GM18867 (cell line): Measurements from ENCODE around the gene EWSR1.
"Not testable (repeated sequence)": the region's sequence is repeated elsewhere in the genome, so short reads cannot be mapped to it uniquely, and the experiment has no call there.

Source experiments
- ATAC-seq: cut with Tn5 transposase; IDR thresholded peaks from one replicate; pipeline ENCODE4 v1.9.1; 2021; ENCODE audit warnings: mild to moderate bottlenecking, moderate library complexity; ENCODE audit not compliant: unreplicated experiment

Gene EWSR1

DNA sequence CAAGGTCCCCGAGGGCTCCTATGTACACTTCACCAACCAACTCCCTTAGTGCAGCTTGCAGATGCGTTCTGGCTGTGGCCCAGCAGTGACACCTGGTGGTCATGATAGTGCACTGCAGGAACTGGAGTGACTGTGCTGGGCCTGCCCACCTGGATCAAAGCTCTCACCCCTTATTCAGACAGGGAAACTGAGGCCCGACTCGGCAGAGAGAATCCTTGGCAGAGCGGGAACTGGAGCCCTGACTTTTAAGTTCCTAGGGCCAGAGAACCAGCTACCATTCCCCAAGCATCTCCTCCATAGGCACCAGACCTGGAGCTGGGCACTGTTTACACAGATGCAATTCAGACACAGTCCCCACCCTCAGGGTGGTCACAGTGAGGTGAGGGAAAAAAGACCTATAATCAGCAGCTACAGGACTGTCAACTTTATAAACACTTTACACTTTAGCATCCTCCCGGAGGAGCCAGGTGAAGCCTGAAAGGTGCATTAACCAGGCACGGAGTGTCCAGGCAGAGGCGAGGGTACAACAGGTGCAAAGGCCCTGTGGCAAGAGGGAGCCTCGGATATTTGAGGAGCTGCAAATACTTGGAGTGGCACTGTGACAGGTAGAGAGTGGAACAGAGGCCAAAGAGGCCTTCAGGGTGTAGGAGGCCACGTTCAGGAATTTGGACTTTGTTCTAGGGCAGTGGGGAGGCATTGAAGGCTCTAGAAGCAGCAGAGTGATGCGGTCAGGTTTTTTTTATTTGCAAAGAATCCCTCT lies 22.3 kb upstream of the EWSR1 start:
- ATAC-seq, result no peak

GRCh38 chr22:29247891-29248290 lies 20.2 kb upstream of the EWSR1 start:
- ATAC-seq, result not testable (repeated sequence)

DNA sequence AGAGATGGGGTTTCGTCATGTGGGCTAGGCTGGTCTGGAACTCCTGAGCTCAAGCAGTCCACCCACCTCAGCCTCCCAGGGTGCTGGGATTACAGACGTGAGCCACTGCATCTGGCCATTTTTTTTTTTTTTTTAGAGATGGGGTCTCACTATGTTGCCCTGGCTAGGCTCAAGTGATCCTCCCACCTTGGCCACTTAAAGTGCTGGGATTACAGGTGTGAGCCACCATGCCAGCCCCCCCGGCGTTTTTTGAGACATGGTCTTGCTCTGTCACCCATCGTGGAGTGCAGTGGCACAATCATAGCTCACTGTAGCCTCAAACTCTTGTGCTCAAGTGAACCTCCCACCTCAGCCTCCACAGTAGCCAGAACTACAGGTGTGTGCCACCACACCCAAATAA lies 16.8 kb upstream of the EWSR1 start:
- ATAC-seq, result no peak

DNA sequence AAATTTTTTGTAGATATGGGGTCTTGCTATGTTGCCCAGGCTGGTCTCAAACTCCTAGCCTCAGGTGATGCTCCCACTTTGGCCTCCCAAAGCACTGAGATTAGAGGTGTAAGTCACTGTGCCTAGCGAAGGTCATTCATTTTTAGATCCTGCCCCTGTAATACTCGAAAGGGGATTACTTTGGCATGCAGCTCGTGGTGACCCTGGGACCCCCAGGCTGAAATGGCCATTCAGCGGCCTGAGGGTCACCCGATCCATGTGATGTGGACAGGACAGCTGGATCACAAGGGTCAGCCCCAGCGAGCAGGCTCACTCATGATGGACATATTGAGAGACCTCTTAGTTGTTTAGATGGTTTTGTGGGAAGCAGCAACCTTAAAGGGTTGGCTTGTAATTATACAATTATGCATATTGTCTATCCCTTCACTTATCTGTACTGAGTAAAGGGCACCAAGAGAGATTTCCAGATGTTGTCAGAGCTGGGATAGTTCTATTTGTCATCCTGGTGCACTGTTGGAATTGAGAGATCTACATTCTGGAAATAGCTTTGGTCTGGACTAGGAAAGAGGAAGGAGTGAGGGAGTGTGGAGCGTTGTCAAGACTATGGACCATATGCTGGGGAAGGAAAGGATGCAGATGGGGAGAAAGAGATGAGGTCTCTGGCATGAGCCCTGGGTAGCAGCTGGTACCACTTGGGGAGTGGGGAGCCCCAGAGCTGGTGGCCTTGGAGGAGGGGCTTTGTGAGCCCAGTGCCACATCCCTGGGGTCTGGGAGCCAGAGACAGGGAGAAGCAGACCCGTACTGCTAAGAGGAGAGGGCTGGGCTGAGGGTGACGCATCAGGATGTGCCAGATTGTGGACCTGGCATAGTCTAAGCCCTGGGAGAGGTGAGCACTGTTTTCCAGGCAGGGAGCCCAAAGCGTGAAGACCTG lies 15.8 kb upstream of the EWSR1 start:
- no peak for ATAC-seq

DNA sequence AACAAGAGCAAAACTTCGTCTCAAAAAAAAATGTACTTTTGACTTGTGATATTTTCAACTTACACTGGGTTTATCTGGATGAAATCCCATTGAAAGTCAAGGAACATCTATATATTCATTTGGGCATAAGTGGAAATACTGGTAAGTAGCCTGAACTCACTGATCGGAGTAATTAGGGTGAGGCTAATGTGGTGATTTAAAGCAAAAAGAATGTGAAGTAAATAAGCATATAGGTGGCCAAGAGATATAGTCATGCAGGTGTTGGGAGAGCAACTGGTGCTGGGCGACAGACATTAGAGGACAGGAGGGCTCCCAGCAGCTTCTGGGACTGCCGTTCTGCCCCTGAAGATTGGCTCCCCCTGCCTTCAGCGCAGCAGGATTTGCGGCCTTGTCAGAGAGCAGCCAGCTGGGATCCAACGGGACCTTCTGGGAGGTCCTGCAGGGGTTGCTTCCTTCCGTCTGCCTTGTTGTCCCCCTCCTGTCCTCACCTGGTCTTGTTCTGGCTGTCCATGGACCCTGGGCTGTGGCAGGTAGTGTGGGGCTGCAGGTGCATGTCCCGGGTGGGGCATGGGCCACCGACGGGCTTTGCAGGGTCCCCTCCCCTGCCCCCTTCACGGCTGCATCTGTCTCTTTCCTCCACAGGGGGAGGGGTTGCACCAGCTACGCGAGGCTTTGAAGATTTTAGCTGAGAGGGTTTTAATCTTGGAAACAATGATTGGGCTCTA lies 14.3 kb upstream of the EWSR1 start:
- no peak for ATAC-seq

- no peak for ATAC-seq
Observed at GRCh38 chr22:29254286-29254660, 13.8 kb upstream of the EWSR1 start.

- ATAC-seq, result no peak
Observed at GRCh38 chr22:29255064-29255621, 12.9 kb upstream of the EWSR1 start.

GRCh38 chr22:29256606-29257325 lies 11.3 kb upstream of the EWSR1 start:
- no peak for ATAC-seq

DNA sequence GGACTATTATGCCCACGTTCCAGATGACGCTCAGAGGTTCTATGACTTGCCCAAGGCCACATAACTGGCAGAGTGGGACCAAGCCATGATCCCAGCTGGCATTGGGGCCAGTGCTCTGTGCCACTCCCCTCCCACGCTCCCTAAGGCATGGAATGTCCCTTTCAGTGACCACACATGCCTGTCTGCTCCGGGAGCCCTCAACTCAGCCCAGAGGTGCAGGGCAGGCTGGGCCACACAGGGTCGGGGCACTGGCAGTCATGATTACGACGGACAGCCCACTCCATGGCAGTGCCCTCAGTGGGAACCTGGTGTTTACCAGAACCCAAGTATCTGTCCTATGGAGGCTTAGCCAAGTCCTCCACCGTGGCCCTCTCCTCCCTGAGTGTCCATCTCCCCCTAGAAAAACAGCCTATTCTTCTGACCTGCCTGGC lies 10.3 kb upstream of the EWSR1 start:
- ATAC-seq, result no peak

DNA sequence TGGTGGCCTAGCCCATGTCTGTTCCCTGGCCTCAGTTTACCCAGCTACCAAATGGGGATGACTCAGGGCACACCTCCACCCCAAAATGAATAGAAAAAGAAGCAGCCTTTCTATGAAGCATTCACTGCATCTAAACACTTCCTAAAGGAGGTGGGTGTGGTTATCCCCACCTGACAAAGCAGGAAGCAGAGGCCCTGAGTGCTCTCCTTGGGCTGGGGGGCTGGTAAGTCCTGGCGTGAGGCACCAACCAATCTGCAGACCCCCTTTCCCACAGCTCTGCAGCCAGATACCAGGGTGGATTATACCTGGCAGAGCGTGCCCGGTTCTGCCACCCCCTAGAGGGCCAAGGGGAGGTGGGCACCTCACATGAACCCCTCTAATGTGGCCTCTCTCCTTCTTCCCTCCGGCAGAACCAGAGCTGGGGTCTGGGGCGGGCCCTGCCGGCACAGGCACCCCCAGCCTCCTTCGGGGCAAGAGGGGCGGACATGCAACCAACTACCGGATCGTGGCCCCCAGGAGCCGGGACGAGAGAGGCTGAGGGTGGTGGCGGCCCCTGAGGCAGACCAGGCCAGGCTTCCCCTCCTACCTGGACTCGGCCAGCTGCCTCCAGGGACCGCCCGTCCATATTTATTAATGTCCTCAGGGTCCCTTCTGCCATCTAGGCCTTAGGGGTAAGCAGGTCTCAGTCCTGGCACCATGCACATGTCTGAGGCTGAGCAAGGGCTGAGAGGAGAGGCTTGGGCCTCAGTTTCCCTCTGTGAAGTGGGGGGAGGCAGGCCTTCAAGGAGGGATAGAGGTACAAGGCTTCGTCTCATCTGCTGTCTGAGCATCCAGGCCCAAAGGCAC lies 9.4 kb upstream of the EWSR1 start:
- ATAC-seq, result no peak

DNA sequence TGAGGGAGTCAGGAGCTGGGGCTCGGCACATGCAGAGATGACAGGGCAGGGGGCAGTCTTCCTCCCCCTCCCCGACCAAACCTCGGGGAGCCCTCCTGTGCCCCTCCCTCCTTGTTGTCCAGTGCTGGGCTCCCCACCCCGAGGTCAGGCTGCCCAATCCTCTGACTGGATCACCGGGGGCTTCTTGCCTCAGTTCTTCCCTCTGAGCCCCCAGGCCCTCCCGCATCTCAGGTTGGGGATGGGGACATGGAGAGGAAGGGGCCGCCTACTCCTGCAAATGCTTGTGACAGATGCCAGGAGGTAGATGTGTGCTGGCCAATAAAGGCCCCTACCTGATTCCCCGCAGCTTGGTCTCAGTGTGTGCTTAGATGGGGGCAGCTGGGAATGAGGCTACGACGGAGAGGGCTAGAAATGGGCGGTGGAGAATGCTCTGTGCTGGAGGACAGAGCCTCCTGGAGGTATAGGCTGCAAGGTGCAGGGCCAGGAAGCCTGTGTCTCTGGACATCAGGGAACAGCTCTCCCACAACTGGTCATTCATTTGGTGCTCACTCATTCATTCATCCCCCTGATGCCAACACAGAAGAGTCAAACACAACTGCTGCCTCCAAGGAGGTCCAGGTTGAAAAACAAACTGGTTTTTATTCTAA lies 8.7 kb upstream of the EWSR1 start:
- ATAC-seq, result no peak

DNA sequence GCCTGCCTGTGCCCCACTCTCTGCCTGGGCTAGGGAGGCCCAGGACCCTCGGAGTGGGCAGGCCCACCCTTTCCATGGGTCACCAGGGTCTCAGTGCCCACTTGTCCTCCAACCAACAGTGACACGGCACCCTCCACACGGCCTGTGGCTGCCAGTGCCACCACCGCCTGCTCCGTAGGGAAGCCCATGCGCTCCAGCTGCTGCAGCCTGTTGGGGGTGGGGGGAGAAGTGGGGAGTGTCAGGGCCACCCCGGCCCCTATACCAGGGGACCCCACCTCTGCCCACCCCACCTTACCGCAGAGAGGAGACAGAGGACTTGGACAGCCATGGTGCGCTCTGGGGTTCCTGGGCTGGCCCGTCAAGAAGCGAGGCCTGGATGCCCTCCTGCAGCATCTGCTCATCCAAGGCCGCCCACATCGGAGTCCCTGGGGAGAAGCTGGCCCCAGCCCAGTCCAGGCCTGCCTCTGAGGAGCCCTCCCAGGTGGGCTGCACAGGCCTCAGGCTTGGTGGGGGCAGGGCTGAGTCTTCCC lies 8.0 kb upstream of the EWSR1 start:
- ATAC-seq, result no peak

GRCh38 chr22:29260601-29261315 lies 7.3 kb upstream of the EWSR1 start:
- ATAC-seq, result no peak

GRCh38 chr22:29263791-29264276 lies 4.2 kb upstream of the EWSR1 start:
- ATAC-seq, result no peak

GRCh38 chr22:29265305-29265704 lies 2.8 kb upstream of the EWSR1 start:
- no peak for ATAC-seq

DNA sequence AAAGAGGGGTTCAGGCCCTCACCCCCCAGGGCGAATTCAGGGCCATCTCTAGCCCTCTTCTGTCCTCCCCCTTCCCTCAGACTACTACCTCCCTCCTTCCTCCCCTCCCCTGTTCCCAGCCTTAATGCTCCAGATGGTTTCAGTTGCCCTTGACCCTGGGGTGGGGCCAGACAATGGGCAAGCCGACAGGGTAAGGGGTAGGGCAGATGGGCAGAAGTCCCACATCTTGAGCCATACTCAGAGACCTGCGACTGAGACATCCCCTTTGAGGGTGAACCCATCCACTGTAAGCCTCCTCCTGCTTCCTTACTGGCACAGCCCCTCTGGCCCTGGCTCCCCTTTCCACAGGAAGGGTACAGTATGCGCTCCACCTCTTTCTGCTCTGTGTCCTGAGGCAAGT lies 2.1 kb upstream of the EWSR1 start:
- no peak for ATAC-seq

DNA sequence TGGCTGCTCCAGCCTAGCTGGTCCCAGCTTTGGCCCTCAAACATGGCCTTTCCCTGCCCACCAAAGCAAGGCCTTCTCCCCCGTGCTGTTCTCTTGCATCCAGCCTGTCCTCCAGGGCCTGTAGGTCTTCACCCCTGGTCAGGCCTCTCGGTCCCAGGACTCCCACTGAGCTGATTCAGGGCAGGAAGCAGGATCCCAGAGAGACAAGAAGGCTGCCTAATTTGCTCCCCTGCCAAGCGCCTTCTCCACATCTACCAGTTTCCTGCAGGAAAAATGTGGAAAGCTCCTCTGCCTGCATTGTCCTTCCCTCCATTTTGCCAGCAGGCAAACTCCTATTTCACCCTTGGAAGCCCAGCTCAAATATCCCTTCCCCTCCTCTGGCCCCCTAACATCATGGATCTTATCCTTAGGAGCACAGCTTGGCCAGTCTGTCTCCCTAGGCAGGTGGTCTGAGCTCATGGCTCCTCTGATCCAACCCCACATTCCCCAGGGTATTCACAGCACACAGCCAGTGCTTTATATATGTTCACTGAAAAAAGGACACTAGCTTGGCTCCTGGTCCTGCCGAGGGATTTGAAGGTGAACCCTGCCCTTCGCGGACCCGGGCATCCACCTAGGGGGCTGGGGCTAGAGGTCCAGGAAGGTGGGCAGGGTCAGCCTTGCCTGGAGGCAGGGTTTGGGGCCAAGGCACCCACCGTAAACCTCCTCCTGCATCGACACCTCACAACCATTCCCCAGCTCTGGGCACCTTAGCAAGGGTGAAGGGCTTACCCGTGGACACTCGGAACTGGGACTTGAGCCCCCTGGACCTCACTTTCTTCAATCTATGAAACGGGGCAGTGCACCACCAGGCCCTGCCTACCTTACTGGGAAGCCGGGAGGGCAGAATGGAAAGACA lies 1.3 kb upstream of the EWSR1 start:
- ATAC-seq, result no peak
